Left lobe of liver (tissue), 2 donors: ENCODE results near the gene GUCY1B1. TPM values are rescaled to one million over a fixed set of nuclear protein-coding genes. Genes with fewer than 3 reads are reported as not detected.

Source experiments
- ATAC-seq: fragments of 200-7000 bp; cut with Tn5 transposase; one replicate; pipeline ENCODE4 v1.9.1; 2020; ENCODE audit warnings: mild to moderate bottlenecking, moderate library complexity
- DNase-seq: peaks from one replicate; pipeline ENCODE4 v3.0.0-alpha.2; 2020; ENCODE audit warnings: low spot score
- total RNA-seq: library from RNA; stranded (reverse); gene quantifications from one replicate; pipeline ENCODE4 v1.2.1, GENCODE V29; 2021
- donor health status: DM: no; HTN: no; CAD: no; lungs with moderate emphysema.
- donor health status: DM: no; HTN: yes; CAD: no.

GUCY1B1 gene
- total RNA-seq, result 2.1 TPM

GRCh38 chr4:155758481-155759371 lies at the start of gene GUCY1B1:
GUCY1B1 (plus strand) TSS chr4:155759021; CDS start chr4:155759141, 120 bp downstream.
- peak; percentile 88 for DNase-seq
- ATAC-seq, result peak; percentile 96

- ATAC-seq, result no peak
- no peak for DNase-seq
Measured at GRCh38 chr4:155709918-155710317, 48.9 kb upstream of the GUCY1B1 start.

GRCh38 chr4:155711556-155711955 lies 47.3 kb upstream of the GUCY1B1 start:
- ATAC-seq (no peak), DNase-seq (no peak)

GRCh38 chr4:155712846-155713245 lies 46.0 kb upstream of the GUCY1B1 start:
- DNase-seq (no peak), ATAC-seq (no peak)

GRCh38 chr4:155713911-155714310 lies 44.9 kb upstream of the GUCY1B1 start:
- DNase-seq, result no peak
- ATAC-seq, result no peak

GRCh38 chr4:155722336-155722735 lies 36.5 kb upstream of the GUCY1B1 start:
- no peak for DNase-seq
- no peak for ATAC-seq

- ATAC-seq (no peak), DNase-seq (no peak)
Measured at GRCh38 chr4:155722816-155723499, 35.9 kb upstream of the GUCY1B1 start.

GRCh38 chr4:155724731-155725130 lies 34.1 kb upstream of the GUCY1B1 start:
- ATAC-seq (no peak), DNase-seq (no peak)

GRCh38 chr4:155734065-155734464 lies 24.8 kb upstream of the GUCY1B1 start:
- DNase-seq (no peak), ATAC-seq (no peak)

- ATAC-seq (no peak), DNase-seq (no peak)
Measured at GRCh38 chr4:155734951-155735350, 23.9 kb upstream of the GUCY1B1 start.

GRCh38 chr4:155735496-155735895 lies 23.3 kb upstream of the GUCY1B1 start:
- DNase-seq (no peak), ATAC-seq (no peak)

- no peak for ATAC-seq
- DNase-seq, result no peak
Measured at GRCh38 chr4:155738548-155738947, 20.3 kb upstream of the GUCY1B1 start.

- no peak for ATAC-seq
- no peak for DNase-seq
Measured at GRCh38 chr4:155741546-155741945, 17.3 kb upstream of the GUCY1B1 start.

- DNase-seq (no peak), ATAC-seq (no peak)
Measured at GRCh38 chr4:155742310-155743015, 16.4 kb upstream of the GUCY1B1 start.

GRCh38 chr4:155745984-155746383 lies 12.8 kb upstream of the GUCY1B1 start:
- no peak for DNase-seq

GRCh38 chr4:155748039-155748438 lies 10.8 kb upstream of the GUCY1B1 start:
- DNase-seq (no peak), ATAC-seq (no peak)

More at GRCh38 chr4:155745984-155746383, 12.8 kb upstream of the GUCY1B1 start:
- ATAC-seq, result no peak

GRCh38 chr4:155749041-155749440 lies 9.8 kb upstream of the GUCY1B1 start:
- no peak for ATAC-seq

GRCh38 chr4:155751569-155751968 lies 7.3 kb upstream of the GUCY1B1 start:
- DNase-seq (no peak), ATAC-seq (no peak)

More at GRCh38 chr4:155749041-155749440, 9.8 kb upstream of the GUCY1B1 start:
- DNase-seq, result no peak

GRCh38 chr4:155757745-155758265 lies 1.0 kb upstream of the GUCY1B1 start:
- no peak for DNase-seq
- no peak for ATAC-seq

GRCh38 chr4:155759372-155760252 lies 791 bp downstream of the GUCY1B1 start:
- DNase-seq, result peak; percentile 54
- peak; percentile 61 for ATAC-seq
